Measurements from ENCODE around the gene PTPN13.

DNA sequence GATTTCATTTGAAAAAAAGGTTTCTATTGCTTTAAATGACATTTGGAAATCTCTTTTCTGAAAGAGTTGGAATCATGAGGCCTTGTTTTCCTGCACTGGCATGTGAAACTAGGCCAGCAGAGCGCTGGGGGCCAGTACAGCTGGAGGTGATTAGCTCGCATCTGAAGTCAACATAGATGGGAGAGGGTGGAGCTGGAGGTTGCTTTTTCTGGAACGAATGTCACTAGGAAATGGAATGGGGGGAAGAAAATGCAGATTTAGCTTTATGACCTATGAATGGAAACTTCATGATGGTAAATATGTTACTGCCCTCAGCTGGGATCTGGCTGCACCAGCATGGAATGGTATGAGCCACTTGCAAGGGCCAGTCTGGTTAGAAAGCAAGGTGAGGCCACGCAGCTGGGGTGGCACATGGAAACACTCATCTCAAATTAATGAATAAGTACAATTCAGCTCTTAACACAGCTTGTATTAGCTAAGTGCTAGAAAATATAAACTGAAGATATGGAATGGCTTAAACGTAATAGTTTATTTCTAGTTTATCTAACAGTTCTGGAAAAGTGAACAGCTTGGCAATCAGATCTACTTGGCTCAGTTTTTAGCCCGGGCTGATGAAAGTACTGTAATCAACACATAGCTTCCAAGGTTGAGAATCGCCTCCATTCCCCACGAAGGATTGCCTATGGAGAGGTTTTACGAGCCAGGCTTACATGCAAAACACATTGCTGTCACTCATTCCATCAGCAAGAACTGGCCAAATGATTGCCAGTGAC is 222.6 kb downstream of the PTPN13 start:
- TF ChIP-seq, protein P1, sequence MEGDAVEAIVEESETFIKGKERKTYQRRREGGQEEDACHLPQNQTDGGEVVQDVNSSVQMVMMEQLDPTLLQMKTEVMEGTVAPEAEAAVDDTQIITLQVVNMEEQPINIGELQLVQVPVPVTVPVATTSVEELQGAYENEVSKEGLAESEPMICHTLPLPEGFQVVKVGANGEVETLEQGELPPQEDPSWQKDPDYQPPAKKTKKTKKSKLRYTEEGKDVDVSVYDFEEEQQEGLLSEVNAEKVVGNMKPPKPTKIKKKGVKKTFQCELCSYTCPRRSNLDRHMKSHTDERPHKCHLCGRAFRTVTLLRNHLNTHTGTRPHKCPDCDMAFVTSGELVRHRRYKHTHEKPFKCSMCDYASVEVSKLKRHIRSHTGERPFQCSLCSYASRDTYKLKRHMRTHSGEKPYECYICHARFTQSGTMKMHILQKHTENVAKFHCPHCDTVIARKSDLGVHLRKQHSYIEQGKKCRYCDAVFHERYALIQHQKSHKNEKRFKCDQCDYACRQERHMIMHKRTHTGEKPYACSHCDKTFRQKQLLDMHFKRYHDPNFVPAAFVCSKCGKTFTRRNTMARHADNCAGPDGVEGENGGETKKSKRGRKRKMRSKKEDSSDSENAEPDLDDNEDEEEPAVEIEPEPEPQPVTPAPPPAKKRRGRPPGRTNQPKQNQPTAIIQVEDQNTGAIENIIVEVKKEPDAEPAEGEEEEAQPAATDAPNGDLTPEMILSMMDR (IDR thresholded peaks at IDR 0.05) = no peak
- no peak for TF ChIP-seq POLR2A (IDR thresholded peaks at IDR 0.05)
